Left ventricle myocardium inferior (tissue), 1 donor: ENCODE measurements around the gene ZBTB46. TPM values are rescaled to one million over a fixed set of nuclear protein-coding genes. Genes with fewer than 3 reads are reported as not detected.
"Not testable (repeated sequence)": the region's sequence is repeated elsewhere in the genome, so short reads cannot be mapped to it uniquely, and the experiment has no call there.

Source experiments
- DNase-seq: peaks from one replicate; pipeline ENCODE4 v3.0.0-alpha.2; 2020
- H3K27ac ChIP-seq: fragments of 200-600 bp; replicated peaks from 2 replicates; pipeline ENCODE4 v1.8.0; 2021
- H3K27me3 ChIP-seq: fragments of 200-600 bp; 2 replicates; pipeline ENCODE4 v1.8.0; 2021; ENCODE audit warnings: low read depth
- H3K36me3 ChIP-seq: fragments of 200-600 bp; 2 replicates; pipeline ENCODE4 v1.8.0; 2021
- H3K4me1 ChIP-seq: fragments of 200-600 bp; 2 replicates; pipeline ENCODE4 v1.8.0; 2021
- H3K4me3 ChIP-seq: fragments of 200-600 bp; 2 replicates; pipeline ENCODE4 v1.8.0; 2021; ENCODE audit warnings: mild to moderate bottlenecking, moderate library complexity
- H3K9me3 ChIP-seq: fragments of 200-600 bp; replicated peaks from 2 replicates; pipeline ENCODE4 v1.8.0; 2021
- CTCF ChIP-seq: fragments of 200-600 bp; IDR thresholded peaks from 2 replicates; pipeline ENCODE4 v1.8.0; 2021; ENCODE audit warnings: antibody characterized with exemption, mild to moderate bottlenecking, borderline replicate concordance
- intact Hi-C: fragments of 100-400 bp; cut with micrococcal nuclease; formaldehyde crosslinking; loops from one replicate; pipeline ENCODE4 v1.11.0; 2022
- long read RNA-seq: library from polyadenylated mRNA; unstranded; transcript quantifications from one replicate; pipeline ENCODE4 v2.0.0, GENCODE V29; 2021
- total RNA-seq: library from RNA; stranded (reverse); fragmentation: NEBNext Ultra II Directional; extraction: Animal tissue kit (Norgen Biotek cat#: 25700); gene quantifications from one replicate; pipeline ENCODE4 v1.2.1, GENCODE V29; 2021
- donor health status: DM: no; HTN: yes; CAD: no; lungs with severe emphysema.

Gene ZBTB46
- total RNA-seq = 13.6 TPM
- long read RNA-seq, full-length matches to known transcripts = 5 of 43 reads
- long read RNA-seq, partial matches to known transcripts = 14 of 43 reads
- long read RNA-seq, other reads (novel, unspliced or antisense) = 24 of 43 reads

- H3K36me3 ChIP-seq = no peaks in the 10 kb centered on the region
- TF ChIP-seq CTCF = no peak
- H3K27me3 ChIP-seq = no peaks in the 10 kb centered on the region
- H3K9me3 ChIP-seq = no peaks in the 10 kb centered on the region
- H3K27ac ChIP-seq = peak within 1 kb of the TSS; percentile 96
- intact Hi-C loops = no loop called here
- DNase-seq = peak; percentile 79
- peaks cover 81% of the 10 kb centered on the region for H3K4me1 ChIP-seq
- H3K4me3 ChIP-seq = peak within 1 kb of the TSS; percentile 89
These were observed at the start of gene ZBTB46 for GRCh38 chr20:63830841-63831588. ZBTB46 (minus strand) TSS chr20:63831264; CDS start chr20:63790757, 40,507 bp downstream.

- Histone ChIP-seq H3K36me3 (peaks cover 83% of the 10 kb centered on the region), H3K27me3 (no peaks in the 10 kb centered on the region), H3K4me1 (peaks cover 23% of the 10 kb centered on the region), H3K9me3 (no peaks in the 10 kb centered on the region), H3K4me3 (no peak overlapping the region), H3K27ac (no peak overlapping the region)
- no peak for TF ChIP-seq CTCF
- intact Hi-C loops = no loop called here
- no peak for DNase-seq
These were observed 48.0 kb upstream of the ZBTB46 start for GRCh38 chr20:63878899-63879663.

GRCh38 chr20:63877755-63878470, 46.8 kb upstream of the ZBTB46 start:
- no peak overlapping the region for H3K27ac ChIP-seq
- no peak overlapping the region for H3K4me3 ChIP-seq
- no peak for TF ChIP-seq CTCF
- H3K36me3 ChIP-seq = peaks cover 83% of the 10 kb centered on the region
- peaks cover 26% of the 10 kb centered on the region for H3K4me1 ChIP-seq
- intact Hi-C loops = no loop called here
- H3K9me3 ChIP-seq = no peaks in the 10 kb centered on the region
- no peaks in the 10 kb centered on the region for H3K27me3 ChIP-seq
- no peak for DNase-seq

GRCh38 chr20:63876489-63877036, 45.5 kb upstream of the ZBTB46 start:
- no peak for DNase-seq
- Histone ChIP-seq H3K36me3 (peaks cover 85% of the 10 kb centered on the region), H3K4me3 (no peak overlapping the region), H3K9me3 (no peaks in the 10 kb centered on the region), H3K27me3 (no peaks in the 10 kb centered on the region), H3K27ac (peak overlapping the region; percentile 32), H3K4me1 (peaks cover 26% of the 10 kb centered on the region)
- TF ChIP-seq CTCF = no peak
- intact Hi-C loops = no loop called here

- H3K4me3 ChIP-seq, H3K27me3 ChIP-seq, H3K27ac ChIP-seq, H3K9me3 ChIP-seq, intact Hi-C loops, DNase-seq: not testable (repeated sequence)
- peaks cover 26% of the 10 kb centered on the region for H3K4me1 ChIP-seq
- H3K36me3 ChIP-seq = peaks cover 97% of the 10 kb centered on the region
These were observed 43.2 kb upstream of the ZBTB46 start for GRCh38 chr20:63874241-63874640.
